Right lung (tissue), 5 donors: Measurements from ENCODE around the gene KCNJ4. TPM values are rescaled to one million over a fixed set of nuclear protein-coding genes. Genes with fewer than 3 reads are reported as not detected.

Source experiments
- DNase-seq, 2 donors: peaks; one replicate each; pipeline ENCODE4 v3.0.0-alpha.2; 2013
- polyA plus RNA-seq, 5 donors: library from polyadenylated mRNA; unstranded; fragments of 120-200 nt; gene quantifications; one replicate each; pipeline versions ENCODE4 v1.2.1 to v1.2.3, GENCODE V29; 2013; ENCODE audit warnings: inconsistent platforms in 1 of 5, low replicate concordance in 1 of 5; ENCODE audit not compliant: insufficient read length in 5 of 5, insufficient read depth in 1 of 5

Gene KCNJ4
- polyA plus RNA-seq, 5 donors, result 0.10 TPM; not detected in 4

DNA sequence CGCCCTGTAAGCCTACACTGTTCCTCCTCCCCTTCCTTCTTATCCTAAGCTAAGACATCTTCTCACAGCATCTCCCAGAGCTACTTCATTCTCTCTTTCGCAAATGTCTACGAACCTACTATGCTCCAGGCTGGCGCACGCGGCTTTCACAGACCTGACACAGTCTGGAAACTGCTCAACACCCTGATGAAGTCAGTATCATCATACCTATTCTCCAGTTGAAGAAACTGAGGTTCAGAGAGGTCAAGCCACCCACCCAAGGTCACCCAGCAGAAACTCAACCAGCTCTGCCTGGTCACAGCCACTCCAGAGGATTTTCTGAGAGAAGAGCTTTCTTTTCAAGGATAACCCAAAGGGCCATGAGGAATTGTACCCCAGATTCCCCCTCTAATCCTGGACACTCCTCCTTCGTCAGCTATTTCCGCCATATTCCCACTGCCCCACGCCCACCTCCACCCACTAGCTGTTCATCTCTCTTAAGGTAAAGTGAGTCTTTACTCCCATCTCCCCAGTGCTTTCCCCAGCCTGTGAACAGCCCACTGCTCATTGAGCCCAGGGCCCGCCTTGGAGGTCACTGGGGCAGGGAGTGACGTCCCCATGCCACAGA is 1.8 kb downstream of the KCNJ4 start:
- DNase-seq, result no peak

GRCh38 chr22:38452373-38453065 is 2.5 kb downstream of the KCNJ4 start:
- DNase-seq, result no peak

GRCh38 chr22:38451864-38452263 is 3.1 kb downstream of the KCNJ4 start:
- no peak for DNase-seq

DNA sequence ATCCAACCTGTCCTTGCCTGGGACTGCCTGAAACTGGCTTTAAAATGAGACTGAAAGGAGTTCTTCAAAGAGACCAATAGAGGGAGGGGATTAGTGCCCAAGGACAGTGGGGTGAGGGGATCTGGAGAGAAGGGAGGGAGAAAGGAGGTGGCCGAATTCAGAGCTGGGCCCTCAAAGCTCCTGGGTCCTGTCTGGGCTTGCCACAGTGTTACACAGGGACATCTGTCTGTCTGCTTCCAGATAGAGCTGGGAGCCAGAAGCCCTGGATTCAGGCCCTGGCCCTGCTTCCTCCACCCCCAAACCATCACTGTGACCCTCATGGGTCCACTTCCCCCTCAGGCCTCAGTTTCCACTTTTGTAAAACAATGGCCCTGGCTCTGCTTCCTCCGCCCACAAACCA is 3.6 kb downstream of the KCNJ4 start:
- DNase-seq, result no peak

DNA sequence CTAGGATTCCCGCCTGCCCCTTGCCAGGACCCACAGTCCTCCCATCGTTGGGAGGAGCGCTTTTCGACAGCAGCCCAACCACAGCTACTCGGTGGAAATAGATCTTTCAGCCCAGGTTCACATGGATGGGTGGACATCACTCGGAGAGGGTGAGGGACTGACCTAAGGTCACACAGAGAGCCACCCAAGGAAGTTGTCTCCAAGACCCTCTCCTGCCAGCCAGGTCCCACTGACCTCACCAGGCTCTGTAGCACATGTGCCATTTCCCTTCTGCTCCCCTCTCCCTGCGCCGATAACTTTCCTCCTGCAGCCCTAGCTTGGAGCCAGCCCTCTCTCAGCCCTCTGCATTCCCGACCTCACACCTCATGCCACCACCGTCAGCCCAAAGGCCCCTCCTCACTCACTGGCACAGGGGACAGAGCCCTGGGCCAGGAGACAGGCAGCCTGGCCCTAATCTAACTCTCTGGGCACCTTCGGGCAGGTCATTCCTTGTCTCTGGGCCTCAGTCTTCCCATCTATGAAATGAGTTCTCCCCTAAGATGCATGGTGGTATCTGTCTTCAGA is 4.7 kb downstream of the KCNJ4 start:
- DNase-seq, result no peak

DNA sequence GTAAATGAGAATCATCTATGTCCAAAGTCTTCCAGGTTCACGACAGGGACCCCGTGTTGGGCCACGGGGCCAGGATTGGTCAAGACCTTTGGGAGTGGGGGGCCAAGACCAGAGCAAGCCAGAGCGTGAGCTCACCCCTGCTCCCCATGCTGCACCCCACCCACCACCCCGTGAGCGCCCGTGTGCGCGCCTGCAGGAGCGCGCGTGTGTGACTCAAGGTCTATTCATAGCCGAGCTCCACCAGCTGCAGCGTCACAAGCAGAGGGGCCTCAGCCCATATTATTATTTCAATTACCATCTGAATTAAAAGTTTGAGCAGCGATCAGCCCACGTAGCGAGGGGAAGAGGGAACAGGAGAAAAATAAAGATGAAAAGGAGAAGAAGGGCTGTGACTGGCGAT is 5.2 kb downstream of the KCNJ4 start:
- DNase-seq, result no peak

- no peak for DNase-seq
Observed at GRCh38 chr22:38448945-38449745, 5.9 kb downstream of the KCNJ4 start.

GRCh38 chr22:38446018-38446601 is 8.9 kb downstream of the KCNJ4 start:
- no peak for DNase-seq

- DNase-seq, result no peak
Observed at GRCh38 chr22:38444783-38445182, 10.2 kb downstream of the KCNJ4 start.

DNA sequence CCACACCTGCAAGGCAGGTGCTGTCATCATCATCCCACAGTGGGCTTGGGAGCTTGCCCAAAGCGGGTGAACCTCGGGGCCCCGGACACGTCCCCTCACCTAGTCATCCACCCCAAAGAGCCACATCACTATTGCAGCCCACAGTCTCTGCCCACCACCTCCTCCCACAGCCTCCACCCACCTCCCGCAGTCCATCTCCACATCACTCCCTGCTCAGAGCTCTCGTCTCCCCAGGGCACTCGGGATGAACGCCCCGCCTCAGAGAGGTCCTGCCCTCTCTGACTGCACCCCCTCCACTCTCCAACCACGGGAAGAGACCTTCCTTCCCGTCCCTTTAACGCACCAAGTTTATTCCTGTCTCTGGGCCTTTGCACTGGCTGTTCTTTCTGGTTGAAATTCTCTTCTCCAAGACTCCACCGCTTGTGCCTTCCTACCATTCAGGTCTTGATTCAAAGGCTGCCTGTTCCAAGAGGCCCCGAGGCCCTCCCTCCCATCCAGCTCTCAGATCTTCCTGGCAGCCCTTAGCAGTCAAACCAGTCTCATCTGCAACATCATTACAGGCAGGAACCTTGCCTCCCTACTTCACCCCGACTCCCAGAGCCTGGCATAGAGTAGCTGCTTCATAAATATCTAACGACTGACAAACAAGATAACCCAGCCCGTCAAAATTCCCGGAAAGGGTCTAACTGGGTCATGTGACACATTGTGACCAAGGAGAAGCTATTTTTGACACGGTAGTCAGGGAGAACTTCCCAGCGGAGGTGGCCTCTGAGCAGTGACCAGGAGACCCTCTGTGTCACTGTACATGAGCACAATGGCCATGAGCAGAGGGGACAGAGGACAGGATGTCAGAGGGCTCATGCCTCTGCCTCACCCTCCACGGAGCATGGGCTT is 11.1 kb downstream of the KCNJ4 start:
- no peak for DNase-seq

GRCh38 chr22:38442967-38443627 is 11.9 kb downstream of the KCNJ4 start:
- no peak for DNase-seq

GRCh38 chr22:38441620-38442287 is 13.2 kb downstream of the KCNJ4 start:
- DNase-seq, result no peak

DNA sequence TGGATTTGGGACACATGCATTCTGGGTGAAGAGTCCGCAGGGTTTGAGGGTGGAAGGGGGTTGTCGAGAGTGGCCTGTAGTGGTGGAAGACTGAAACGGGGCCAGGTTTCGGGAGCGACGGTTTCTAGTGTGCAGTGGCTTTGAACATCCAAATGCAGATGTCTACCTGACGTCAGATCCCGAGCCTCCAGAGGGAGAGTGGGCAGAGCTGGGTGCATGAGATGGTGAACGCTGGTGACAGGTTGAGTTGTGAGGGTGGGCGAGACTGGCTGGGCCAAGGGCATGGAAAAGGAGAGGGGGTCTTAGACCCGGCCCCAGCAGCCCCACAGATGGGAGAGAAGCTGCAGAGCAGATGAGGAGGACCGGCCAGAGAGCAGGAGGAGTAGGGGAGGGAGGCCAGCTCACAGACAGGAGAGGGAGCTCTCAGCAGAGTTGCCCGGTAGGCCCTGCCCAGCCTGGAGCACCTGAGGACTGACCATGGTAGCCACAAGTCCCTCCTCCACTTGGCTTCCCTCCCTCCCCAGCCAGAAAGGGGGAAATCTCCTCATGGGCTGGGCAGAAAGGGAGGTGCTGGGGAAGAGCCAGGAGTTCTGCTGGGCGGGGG is 14.2 kb downstream of the KCNJ4 start:
- DNase-seq, result no peak

DNA sequence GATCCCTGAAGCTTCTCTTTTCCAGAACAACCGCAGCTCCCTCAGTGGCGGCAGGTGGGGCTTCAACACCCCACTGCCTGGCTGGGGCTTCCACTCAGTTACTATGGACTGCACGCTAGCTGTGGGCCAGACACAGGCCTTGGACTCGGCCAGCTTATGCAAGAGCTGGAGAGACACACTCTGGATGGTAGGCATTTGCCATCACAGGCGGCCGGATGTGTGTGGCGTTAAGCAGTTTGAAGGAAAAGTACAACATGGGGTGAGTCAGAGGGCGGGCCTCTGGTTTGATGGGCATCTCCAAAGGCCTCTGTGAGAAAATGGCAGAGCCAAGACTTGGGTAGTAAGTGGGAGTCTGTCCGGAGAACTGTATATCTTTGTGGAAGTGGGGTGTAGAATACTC is 17.6 kb downstream of the KCNJ4 start:
- no peak for DNase-seq

GRCh38 chr22:38436629-38437395 is 18.2 kb downstream of the KCNJ4 start:
- DNase-seq, result no peak

DNA sequence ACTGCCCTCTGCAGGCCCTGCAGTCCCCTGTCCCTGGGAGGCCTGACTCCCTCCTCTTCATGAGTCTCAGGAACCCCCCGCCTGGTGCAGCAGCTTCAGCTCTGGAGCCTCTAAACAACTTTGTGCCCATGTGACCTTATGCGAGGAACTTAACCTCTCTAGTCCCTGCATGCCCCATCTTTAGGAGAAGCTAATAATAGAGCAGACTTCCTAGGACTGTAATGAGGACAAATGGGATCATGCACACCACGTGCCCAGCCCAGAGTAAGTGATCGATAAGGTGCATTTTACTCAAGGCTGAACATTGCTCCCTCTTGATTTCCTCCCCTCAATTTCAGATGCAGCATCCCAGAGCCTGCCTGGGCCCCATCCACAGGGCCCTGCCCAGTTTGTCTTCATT is 19.0 kb downstream of the KCNJ4 start:
- no peak for DNase-seq

- DNase-seq, result no peak
Observed at GRCh38 chr22:38435010-38435409, 20.0 kb downstream of the KCNJ4 start.

DNA sequence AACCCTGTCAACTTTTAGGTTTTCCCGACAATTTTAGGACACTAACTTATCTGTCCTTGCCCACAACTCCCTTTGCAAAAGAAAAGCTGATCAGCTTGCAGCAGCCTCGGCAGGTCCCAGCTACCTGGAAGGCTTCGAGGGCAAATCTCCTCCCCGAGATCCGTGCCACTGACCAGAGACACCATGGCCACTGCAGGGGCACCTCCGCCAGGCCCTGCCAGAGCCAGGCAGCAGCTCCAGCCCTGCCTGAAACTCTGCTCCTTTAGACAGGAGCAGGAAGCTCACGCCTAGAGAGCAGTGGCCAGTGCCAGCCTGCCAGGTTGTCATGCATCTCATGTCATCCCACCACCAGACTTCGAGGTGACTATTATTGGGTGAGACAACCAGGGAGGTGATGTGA is 21.1 kb downstream of the KCNJ4 start:
- DNase-seq, result no peak

- DNase-seq, result no peak
Observed at GRCh38 chr22:38432264-38432663, 22.7 kb downstream of the KCNJ4 start.
